Fibroblast of pulmonary artery (primary cell): Measurements from ENCODE around the gene RIMBP2.

Experiments used
- DNase-seq: peaks from one replicate; pipeline ENCODE4 v3.0.0-alpha.2; 2010; ENCODE audit warnings: low read depth
- H3K4me3 ChIP-seq: replicated peaks from 2 replicates; pipeline ENCODE4 v1.5.1; 2011; ENCODE audit warnings: low read depth, mild to moderate bottlenecking, control low read depth, low read length, moderate library complexity
- TF ChIP-seq, protein P1 (sequence below): IDR thresholded peaks from 2 replicates; pipeline ENCODE4 v1.5.1; 2011; ENCODE audit warnings: mild to moderate bottlenecking, control low read depth, low read length, inconsistent platforms; ENCODE audit errors: missing control alignments

The RIMBP2 gene

DNA sequence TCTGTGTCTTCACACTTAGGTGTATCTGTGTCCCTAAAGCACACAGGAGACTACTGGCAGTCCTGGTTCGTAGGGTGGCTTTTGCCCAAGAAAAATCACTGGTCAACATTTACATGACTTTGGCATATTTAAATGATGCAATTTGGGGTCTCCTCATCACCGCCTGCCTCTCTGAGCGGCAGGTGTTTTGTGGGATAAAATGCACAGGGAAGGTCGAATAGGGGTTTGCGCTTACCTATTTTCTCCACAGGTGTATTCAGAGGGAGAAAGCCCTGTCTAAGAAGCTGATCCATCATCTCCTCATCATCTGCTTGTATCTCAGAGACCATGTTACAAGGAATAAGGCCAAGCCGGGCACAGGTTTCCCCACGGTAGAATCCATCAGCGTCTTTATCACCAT lies 303.7 kb downstream of the RIMBP2 start:
- no peak overlapping the region for H3K4me3 ChIP-seq
- TF ChIP-seq, protein P1, sequence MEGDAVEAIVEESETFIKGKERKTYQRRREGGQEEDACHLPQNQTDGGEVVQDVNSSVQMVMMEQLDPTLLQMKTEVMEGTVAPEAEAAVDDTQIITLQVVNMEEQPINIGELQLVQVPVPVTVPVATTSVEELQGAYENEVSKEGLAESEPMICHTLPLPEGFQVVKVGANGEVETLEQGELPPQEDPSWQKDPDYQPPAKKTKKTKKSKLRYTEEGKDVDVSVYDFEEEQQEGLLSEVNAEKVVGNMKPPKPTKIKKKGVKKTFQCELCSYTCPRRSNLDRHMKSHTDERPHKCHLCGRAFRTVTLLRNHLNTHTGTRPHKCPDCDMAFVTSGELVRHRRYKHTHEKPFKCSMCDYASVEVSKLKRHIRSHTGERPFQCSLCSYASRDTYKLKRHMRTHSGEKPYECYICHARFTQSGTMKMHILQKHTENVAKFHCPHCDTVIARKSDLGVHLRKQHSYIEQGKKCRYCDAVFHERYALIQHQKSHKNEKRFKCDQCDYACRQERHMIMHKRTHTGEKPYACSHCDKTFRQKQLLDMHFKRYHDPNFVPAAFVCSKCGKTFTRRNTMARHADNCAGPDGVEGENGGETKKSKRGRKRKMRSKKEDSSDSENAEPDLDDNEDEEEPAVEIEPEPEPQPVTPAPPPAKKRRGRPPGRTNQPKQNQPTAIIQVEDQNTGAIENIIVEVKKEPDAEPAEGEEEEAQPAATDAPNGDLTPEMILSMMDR = no peak
- no peak for DNase-seq

DNA sequence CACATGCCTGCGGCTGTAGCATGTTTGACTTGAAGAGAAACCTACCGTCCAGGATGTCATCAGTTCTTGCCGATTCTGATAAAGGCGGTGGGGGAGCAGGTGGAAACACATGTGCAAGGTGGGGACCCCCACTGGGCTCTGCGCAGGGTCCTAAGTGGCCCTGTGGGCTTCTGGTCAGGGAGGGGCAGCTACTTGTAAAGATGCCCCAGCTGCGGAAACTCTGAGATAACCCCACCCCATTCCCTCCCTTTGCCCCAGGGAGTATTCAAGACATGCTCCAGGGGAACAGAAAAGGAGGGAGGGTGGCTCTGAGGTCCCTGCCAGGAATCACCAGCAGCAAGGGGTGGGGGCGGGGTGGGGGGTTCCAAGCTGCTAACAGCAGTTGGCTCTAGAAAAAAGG lies 310.8 kb downstream of the RIMBP2 start:
- no peak for DNase-seq
- TF ChIP-seq, protein P1 = no peak

DNA sequence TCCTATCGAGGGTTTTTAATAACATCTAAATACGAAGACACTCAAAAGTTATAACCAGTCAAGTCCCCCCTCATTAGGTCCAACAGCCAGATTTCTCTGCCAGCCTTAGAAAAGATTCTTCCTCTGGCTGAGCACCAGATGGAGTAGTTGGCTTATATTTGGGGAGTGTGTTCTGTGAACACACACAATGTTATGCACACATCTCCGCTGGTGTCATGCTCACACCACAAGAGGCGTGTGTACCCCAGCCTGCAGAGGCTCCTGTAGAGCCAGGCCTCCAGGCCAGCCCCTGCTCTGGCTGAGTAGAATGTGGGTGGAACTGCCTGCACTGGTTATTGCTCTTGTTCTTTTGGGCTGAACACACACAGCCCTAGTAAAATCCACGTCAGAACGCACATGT lies 314.4 kb downstream of the RIMBP2 start:
- H3K4me3 ChIP-seq = no peak overlapping the region
- no peak for DNase-seq
- TF ChIP-seq, protein P1 = no peak

More for the DNA sequence above, 310.8 kb downstream of the RIMBP2 start:
- H3K4me3 ChIP-seq = no peak overlapping the region

DNA sequence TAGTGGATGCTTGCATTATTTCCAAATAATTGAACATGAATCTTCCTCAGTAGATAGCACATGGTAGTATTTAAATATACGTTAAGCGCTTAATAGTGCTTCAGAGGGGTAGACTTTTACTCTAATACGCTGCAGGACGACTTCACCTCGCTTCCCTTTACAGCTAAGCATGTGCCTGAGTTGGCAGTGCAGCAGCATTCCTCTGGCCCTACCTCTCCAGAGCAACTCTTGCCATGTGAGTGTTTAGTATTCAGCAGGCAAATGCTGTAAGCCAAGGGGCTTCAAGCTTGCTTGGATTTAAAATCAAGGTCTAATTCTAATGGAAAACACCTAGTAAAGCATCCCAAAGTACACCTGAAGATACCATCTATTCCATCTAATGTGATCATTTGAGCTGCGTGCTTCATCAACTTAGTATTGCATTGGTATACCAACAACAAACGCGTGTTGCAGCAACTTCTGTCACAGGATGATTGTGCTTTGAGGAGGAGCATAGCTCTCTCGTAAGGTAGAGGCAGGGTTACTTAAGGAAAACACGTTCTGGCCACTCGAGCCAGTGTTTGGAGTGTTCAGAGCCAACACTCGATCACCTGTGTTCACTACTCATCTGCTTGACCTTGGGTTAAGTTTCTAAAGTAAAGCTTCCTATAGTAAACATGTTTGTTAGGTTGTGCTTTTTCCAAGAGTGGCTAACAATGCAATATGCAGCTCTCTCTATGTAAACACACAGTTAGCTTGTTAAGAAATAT lies 317.8 kb downstream of the RIMBP2 start:
- no peak for DNase-seq
- TF ChIP-seq, protein P1 = no peak
- H3K4me3 ChIP-seq = no peak overlapping the region

- H3K4me3 ChIP-seq = no peak overlapping the region
- TF ChIP-seq, protein P1 = no peak
- DNase-seq = no peak
These were observed 319.4 kb downstream of the RIMBP2 start for GRCh38 chr12:130396667-130397066.

DNA sequence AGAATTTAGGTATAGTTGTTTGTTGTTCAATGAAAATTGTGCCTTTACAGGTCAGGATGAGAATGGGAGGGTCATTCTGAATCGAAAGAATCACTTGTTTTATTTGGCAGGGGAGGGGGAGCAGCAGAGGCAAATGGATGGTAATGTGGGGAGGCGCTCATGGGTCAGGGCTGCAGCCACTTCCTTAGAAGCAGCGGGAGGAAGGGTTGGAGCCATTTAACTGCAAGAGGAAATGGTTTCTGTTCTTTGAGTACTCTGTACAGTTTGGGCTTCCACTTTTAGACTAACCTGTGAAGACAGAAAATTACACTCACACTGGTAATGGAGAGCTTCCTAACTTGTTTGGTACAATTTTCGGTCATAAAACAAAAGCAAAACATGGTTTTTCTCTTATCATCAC lies 321.2 kb downstream of the RIMBP2 start:
- no peak overlapping the region for H3K4me3 ChIP-seq
- no peak for DNase-seq
- TF ChIP-seq, protein P1 = no peak

- DNase-seq = no peak
- H3K4me3 ChIP-seq = no peak overlapping the region
- TF ChIP-seq, protein P1 = no peak
These were observed 324.9 kb downstream of the RIMBP2 start for GRCh38 chr12:130391186-130391585.
